C4-2B (cell line): ENCODE data around the gene NUMB.

Experiments
- H3K27ac ChIP-seq: fragments of 450-650 bp; 2 replicates; pipeline ENCODE4 v1.5.1; 2017
- CTCF ChIP-seq: fragments of 450-650 bp; conservative IDR thresholded peaks from 2 replicates; pipeline ENCODE4 v1.5.1; 2017; ENCODE audit warnings: mild to moderate bottlenecking
- ZFX ChIP-seq: fragments of 450-650 bp; IDR thresholded peaks from 2 replicates; pipeline ENCODE4 v1.6.1; 2017

The NUMB gene

DNA sequence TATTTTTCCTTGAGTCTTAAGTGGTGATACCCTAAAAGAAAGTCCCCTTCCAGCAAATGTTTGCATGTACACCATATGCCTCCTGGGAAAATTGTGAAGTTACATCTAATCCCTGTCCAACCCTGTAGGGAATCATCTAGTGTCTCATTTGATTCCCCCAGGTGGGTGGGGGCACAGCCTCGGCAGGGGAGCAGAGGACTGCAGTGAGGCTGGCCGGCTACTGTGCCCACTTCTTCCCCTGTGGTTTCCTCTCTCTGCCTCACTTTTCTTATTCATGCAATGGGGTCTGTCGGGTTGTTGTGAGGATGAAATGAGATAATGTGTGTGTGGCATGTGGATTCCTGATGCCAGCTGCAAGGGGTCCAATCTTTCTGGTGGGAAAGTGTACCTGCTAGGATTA is 215.0 kb downstream of the NUMB start:
- TF ChIP-seq ZFX (no peak), CTCF (no peak)
- H3K27ac ChIP-seq: no peak overlapping the region

GRCh38 chr14:73242357-73242901 is 215.9 kb downstream of the NUMB start:
- no peak overlapping the region for H3K27ac ChIP-seq
- TF ChIP-seq CTCF (no peak), ZFX (no peak)

DNA sequence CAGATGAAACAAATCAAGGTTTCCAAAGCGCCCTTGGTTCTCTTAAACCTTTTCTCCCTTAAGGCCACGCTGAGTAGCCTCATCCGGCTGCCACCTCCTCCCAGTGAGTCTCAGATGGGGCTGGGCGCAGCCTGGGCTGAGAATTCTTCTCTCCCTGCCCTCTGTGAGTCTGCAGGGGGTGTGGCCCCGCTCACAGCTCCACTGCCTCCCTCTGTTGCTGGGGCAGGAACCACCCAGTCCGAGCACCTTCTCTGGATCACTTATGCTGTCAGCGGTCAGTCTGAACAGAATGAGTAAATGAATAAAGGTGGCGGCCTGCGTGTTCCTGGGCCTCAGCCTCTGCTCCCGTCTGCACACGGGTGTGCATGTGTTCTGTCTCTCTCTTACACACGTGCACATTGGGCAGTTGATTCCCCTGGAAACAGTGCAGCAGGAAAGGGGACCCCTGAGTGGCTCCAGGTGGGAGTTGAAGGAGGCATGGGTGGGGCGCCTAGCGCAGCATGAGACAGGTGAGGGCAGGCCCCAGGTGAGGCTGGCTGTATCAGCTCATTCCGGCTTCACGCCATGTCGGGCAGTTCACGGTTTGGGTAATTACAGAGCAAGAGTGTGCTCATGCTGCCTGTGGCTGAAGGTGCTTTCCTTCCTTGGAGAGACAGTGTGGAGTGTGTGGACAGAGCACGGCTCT is 216.7 kb downstream of the NUMB start:
- TF ChIP-seq ZFX (no peak), CTCF (no peak)
- H3K27ac ChIP-seq: no peak overlapping the region

DNA sequence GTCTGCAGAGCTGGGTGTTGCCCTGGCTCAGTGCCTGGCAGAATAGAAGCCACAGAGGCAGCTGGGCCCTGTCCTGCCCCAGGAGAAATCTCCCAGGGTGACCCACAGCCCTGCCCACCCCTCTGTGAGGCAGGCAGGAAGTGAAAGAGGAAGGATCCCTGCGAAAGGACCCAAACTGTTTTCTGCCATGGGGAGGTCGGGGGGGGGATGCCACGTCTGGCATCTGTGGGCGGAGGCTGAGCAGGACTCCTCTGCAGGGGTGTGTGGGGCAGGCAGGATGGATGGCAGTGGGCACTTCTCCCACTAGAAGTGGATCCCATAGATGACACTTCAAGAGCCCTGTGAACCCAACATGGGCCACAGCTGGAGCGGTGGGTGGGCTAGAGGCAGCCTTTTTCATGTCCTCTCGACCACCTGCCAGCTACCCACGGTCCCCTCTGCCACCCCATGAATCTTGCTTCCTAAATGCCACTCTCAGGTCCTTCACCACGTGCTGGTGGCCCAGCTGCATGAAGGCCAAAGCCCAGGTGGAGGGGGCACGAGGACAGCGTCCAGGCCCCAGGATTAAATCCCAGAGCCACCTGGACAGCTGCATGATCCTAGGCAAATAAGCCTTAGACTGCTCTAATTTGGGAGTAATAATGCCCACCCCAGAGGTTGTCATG is 217.4 kb downstream of the NUMB start:
- H3K27ac ChIP-seq: no peak overlapping the region

DNA sequence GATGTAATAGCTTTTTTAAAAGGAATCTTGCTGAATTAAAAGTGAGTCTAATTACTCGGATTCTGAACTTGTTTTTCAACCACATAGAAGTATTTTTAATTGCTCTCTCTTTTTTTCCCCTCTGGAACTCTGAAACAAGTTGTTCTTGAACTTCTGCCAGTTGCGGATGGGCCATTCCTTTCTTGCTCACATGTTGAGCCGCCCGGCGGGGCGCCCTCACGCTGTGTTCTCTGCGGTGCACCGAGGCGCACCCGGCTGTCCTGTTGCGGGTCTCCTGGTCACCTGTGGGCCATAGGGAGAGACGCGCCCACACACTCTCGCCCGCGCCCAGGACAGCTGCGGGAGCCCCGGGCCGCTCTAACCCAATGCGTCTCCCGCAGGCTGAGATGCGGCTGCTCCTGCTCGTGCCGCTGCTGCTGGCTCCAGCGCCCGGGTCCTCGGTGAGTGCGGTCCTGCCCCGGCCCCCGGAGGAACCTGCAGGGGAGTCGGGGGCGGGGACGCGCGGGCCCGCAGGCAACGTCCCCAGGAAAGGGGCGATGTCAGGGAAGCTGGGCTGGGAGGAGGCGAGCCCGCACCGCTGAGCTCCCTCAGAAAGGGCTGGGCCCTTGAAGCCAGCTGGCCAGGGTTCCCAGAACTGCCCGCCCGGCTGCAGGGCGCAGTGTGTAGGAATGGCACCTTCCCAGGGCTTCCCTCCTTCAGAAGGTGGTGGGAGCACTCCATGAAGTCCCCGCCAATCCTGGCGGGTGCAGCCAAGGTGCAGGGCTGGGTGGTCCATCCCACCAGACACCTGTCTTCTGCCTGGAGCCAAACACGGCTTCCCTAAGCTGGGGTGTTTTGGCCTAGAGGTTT is 218.7 kb downstream of the NUMB start:
- TF ChIP-seq CTCF: no peak
- no peak for TF ChIP-seq ZFX
- no peak overlapping the region; the same call in 1 of the 2 replicates for H3K27ac ChIP-seq

More for the DNA sequence above, 217.4 kb downstream of the NUMB start:
- TF ChIP-seq ZFX (no peak), CTCF (no peak)

DNA sequence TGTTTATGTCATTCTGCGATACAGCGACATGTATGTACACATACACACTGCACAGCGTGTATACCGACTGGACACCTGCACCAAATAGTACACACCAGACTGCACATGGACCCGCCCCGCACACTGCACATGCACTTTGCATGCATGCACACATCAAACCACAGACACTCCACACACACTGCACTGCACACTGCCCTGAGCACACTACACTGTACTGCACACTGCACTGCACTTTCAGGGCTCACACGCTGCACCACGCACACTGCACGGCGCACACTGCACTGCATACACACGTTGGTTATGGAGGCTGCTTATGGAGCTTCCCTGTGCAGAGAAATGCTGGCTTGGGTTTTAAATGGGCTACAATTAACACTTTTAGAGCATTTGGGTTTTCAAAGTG is 219.4 kb downstream of the NUMB start:
- TF ChIP-seq CTCF (no peak), ZFX (no peak)
- H3K27ac ChIP-seq: no peak overlapping the region

GRCh38 chr14:73238424-73238852 is 219.9 kb downstream of the NUMB start:
- TF ChIP-seq CTCF (no peak), ZFX (no peak)
- H3K27ac ChIP-seq: no peak overlapping the region
